Right ventricle myocardium superior (tissue), 1 donor: ENCODE measurements around the gene FAM111A. TPM values are rescaled to one million over a fixed set of nuclear protein-coding genes. Genes with fewer than 3 reads are reported as not detected.
A peak's percentile ranks its signal among the peaks of the same experiment; 100 is the strongest.

Experiments
- ATAC-seq: fragments of 200-7000 bp; cut with Tn5 transposase; one replicate; pipeline ENCODE4 v1.9.1; 2020; ENCODE audit warnings: mild to moderate bottlenecking; ENCODE audit not compliant: poor library complexity
- DNase-seq: peaks from one replicate; pipeline ENCODE4 v3.0.0-alpha.2; 2020
- intact Hi-C: fragments of 100-400 bp; cut with DNase I; formaldehyde crosslinking; loops from one replicate; pipeline ENCODE4 v1.11.2; 2022
- total RNA-seq: library from RNA; stranded (reverse); fragmentation: NEBNext Ultra II Directional; extraction: Animal tissue kit (Norgen Biotek cat#: 25700); gene quantifications from one replicate; pipeline ENCODE4 v1.2.1, GENCODE V29; 2021
- donor health status: DM: no; HTN: yes; CAD: no; lungs with severe emphysema.

Gene FAM111A
- total RNA-seq, 1 donor from 2014 or later = 8.8 TPM

- DNase-seq (no peak), ATAC-seq (no peak)
- intact Hi-C loops = loop anchor here (2.0 to 10.0 kb wide), 2 partner anchors 35 to 111 kb away; no protein-coding TSS in a partner anchor
Measured at GRCh38 chr11:59173964-59174663, 31.5 kb downstream of the FAM111A start.

- intact Hi-C loops = loop anchor here (10.0 kb wide), 1 partner anchor 110 kb away; no protein-coding TSS in a partner anchor
- no peak for ATAC-seq
Measured at GRCh38 chr11:59174664-59175033, 32.0 kb downstream of the FAM111A start.

GRCh38 chr11:59175091-59175501 lies 32.4 kb downstream of the FAM111A start:
- DNase-seq (no peak), ATAC-seq (no peak)
- intact Hi-C loops = loop anchor here (10.0 kb wide), 1 partner anchor 110 kb away; no protein-coding TSS in a partner anchor

More at GRCh38 chr11:59174664-59175033, 32.0 kb downstream of the FAM111A start:
- DNase-seq = no peak

GRCh38 chr11:59176330-59176729 lies 33.7 kb downstream of the FAM111A start:
- no peak for ATAC-seq
- DNase-seq = no peak
- intact Hi-C loops = loop anchor here (10.0 kb wide), 1 partner anchor 108 kb away; no protein-coding TSS in a partner anchor

- DNase-seq (no peak), ATAC-seq (no peak)
- intact Hi-C loops = loop anchor here (10.0 kb wide), 1 partner anchor 106 kb away; no protein-coding TSS in a partner anchor
Measured at GRCh38 chr11:59178402-59178801, 35.7 kb downstream of the FAM111A start.

- intact Hi-C loops = loop anchor here (10.0 kb wide), 1 partner anchor 106 kb away; no protein-coding TSS in a partner anchor
- DNase-seq (no peak), ATAC-seq (peak; percentile 44)
Measured at GRCh38 chr11:59179121-59179520, 36.5 kb downstream of the FAM111A start.

GRCh38 chr11:59180168-59180776 lies 37.6 kb downstream of the FAM111A start:
- intact Hi-C loops = no loop called here
- ATAC-seq (no peak), DNase-seq (no peak)

- DNase-seq (no peak), ATAC-seq (no peak)
- intact Hi-C loops = no loop called here
Measured at GRCh38 chr11:59180907-59181306, 38.3 kb downstream of the FAM111A start.

- ATAC-seq = no peak
- no peak for DNase-seq
- intact Hi-C loops = no loop called here
Measured at GRCh38 chr11:59181746-59182456, 39.2 kb downstream of the FAM111A start.

- DNase-seq (no peak), ATAC-seq (no peak)
- intact Hi-C loops = no loop called here
Measured at GRCh38 chr11:59182457-59183151, 39.9 kb downstream of the FAM111A start.

GRCh38 chr11:59183771-59184170 lies 41.1 kb downstream of the FAM111A start:
- DNase-seq (no peak), ATAC-seq (peak; percentile 35)
- intact Hi-C loops = no loop called here

GRCh38 chr11:59184691-59185339 lies 42.2 kb downstream of the FAM111A start:
- intact Hi-C loops = no loop called here
- ATAC-seq (no peak), DNase-seq (no peak)

- DNase-seq (no peak), ATAC-seq (peak; percentile 14)
- intact Hi-C loops = no loop called here
Measured at GRCh38 chr11:59185386-59185945, 42.8 kb downstream of the FAM111A start.

GRCh38 chr11:59186130-59186594 lies 43.5 kb downstream of the FAM111A start:
- ATAC-seq = peak; percentile 28
- DNase-seq = no peak
- intact Hi-C loops = no loop called here

GRCh38 chr11:59187035-59187434 lies 44.4 kb downstream of the FAM111A start:
- DNase-seq = no peak
- intact Hi-C loops = no loop called here
- peak; percentile 21 for ATAC-seq

GRCh38 chr11:59187587-59187986 lies 44.9 kb downstream of the FAM111A start:
- intact Hi-C loops = no loop called here
- DNase-seq (peak; percentile 82), ATAC-seq (peak; percentile 85)

- DNase-seq = no peak
- no peak for ATAC-seq
Measured at GRCh38 chr11:59188954-59189353, 46.3 kb downstream of the FAM111A start.

GRCh38 chr11:59189986-59190385 lies 47.3 kb downstream of the FAM111A start:
- intact Hi-C loops = no loop called here
- ATAC-seq (no peak), DNase-seq (no peak)

More at GRCh38 chr11:59188954-59189353, 46.3 kb downstream of the FAM111A start:
- intact Hi-C loops = no loop called here
